Tibial nerve (tissue), 4 donors: ENCODE data around the gene LRP1. TPM values are rescaled to one million over a fixed set of nuclear protein-coding genes. Genes with fewer than 3 reads are reported as not detected.

ENCODE experiments used
- DNase-seq, 2 donors: peaks; one replicate each; pipeline ENCODE4 v3.0.0-alpha.2; 2019; ENCODE audit warnings: low spot score in 2 of 2
- H3K27ac ChIP-seq, 4 donors: fragments of 200-600 bp; sonication (generic) in 3 of 4; one replicate each; pipeline ENCODE4 v1.5.1; 2017 to 2019; ENCODE audit warnings: mild to moderate bottlenecking in 1 of 4
- H3K27me3 ChIP-seq, 2 donors: fragments of 200-600 bp; sonication (generic) in 1 of 2; one replicate each; pipeline versions ENCODE4 v1.5.1 to v1.6.0; 2017 to 2019
- H3K36me3 ChIP-seq, 3 donors: fragments of 200-600 bp; sonication (generic); one replicate each; pipeline ENCODE4 v1.5.1; 2018 to 2019
- H3K4me1 ChIP-seq, 4 donors: fragments of 200-600 bp; sonication (generic) in 3 of 4; one replicate each; pipeline ENCODE4 v1.5.1; 2017 to 2019
- H3K4me3 ChIP-seq, 4 donors: fragments of 200-600 bp; sonication (generic) in 3 of 4; one replicate each; pipeline ENCODE4 v1.5.1; 2017 to 2019; ENCODE audit warnings: mild to moderate bottlenecking in 1 of 4, moderate library complexity in 1 of 4
- H3K9me3 ChIP-seq, 4 donors: fragments of 200-600 bp; sonication (generic) in 3 of 4; one replicate each; pipeline ENCODE4 v1.5.1; 2017 to 2019
- CTCF ChIP-seq, 5 experiments: fragments of 200-600 bp in 3 of 5; fragments of 450-650 bp in 2 of 5; sonication (generic) in 3 of 5; IDR thresholded peaks; one replicate each; pipeline ENCODE4 v1.5.1; 2016 to 2019; ENCODE audit warnings: antibody characterized with exemption in 5 of 5, mild to moderate bottlenecking in 3 of 5, moderate library complexity in 2 of 5
- EP300 ChIP-seq, 2 donors: sonication (generic); formaldehyde crosslinking; IDR thresholded peaks; one replicate each; pipeline ENCODE4 v1.6.1; 2017; ENCODE audit warnings: antibody characterized with exemption in 2 of 2, mild to moderate bottlenecking in 1 of 2
- POLR2A ChIP-seq, 2 donors: fragments of 450-650 bp; IDR thresholded peaks; one replicate each; pipeline ENCODE4 v1.6.1; 2017; ENCODE audit warnings: antibody characterized with exemption in 2 of 2, mild to moderate bottlenecking in 2 of 2, moderate library complexity in 2 of 2
- WGBS, 2 donors: methylation state at CpG; one replicate each; pipeline ENCODE4 v1.1.5; 2018; 5-methylcytosine and 5-hydroxymethylcytosine counted together
- total RNA-seq, 4 donors: library from RNA; depleted of rRNA; stranded (reverse); fragments of >200 nt; gene quantifications; one replicate each; pipeline ENCODE4 v1.1.0, GENCODE V29; 2016

The LRP1 gene
- total RNA-seq, 4 donors from 2014 or later: 410 to 653 (median 527) TPM

- H3K36me3 ChIP-seq: peaks cover 0 to 95% (median 22%) of the 10 kb centered on the region in 3 donors
- DNase-seq: no peak
- no peaks in the 10 kb centered on the region for H3K9me3 ChIP-seq
- TF ChIP-seq POLR2A (IDR thresholded peaks at IDR 0.05) (no peak), CTCF (IDR thresholded peaks at IDR 0.05) (no peak), EP300 (IDR thresholded peaks at IDR 0.05) (no peak)
- no peaks in the 10 kb centered on the region for H3K27me3 ChIP-seq
- H3K4me3 ChIP-seq: no peak overlapping the region
- peak overlapping the region in 2 of 4 donors; percentile 24 to 99 for H3K27ac ChIP-seq
- WGBS, 2 donors: 72 to 83% methylated on average over 11 of the region's 11 CpGs
- H3K4me1 ChIP-seq: peaks cover 0 to 29% (median 7%) of the 10 kb centered on the region in 4 donors
Observed at GRCh38 chr12:57099047-57099714, 29.1 kb upstream of the LRP1 start.

DNA sequence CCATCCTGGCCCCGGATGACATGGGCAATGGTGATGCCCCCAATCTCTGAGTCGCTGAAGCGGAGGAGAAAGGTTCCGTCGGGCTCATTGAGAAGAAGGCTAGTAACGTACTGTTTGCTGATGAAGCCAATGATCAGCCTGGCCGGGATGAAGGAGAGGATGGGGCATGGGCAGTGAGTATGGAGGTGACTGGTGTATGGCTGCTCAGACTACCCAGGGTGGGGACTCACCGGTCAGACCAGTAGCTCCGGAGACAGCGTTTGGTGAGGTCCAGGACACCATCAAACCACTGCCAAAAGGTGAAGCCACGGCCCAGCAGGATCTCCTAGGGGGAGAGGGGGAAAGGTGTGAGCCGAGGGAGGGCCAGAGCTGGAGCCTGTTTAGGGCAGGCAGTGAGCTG lies 28.5 kb upstream of the LRP1 start:
- peak overlapping the region in 2 of 4 donors; percentile 24 to 37 for H3K27ac ChIP-seq
- 80 to 84% methylated on average over 12 of the region's 12 CpGs for WGBS, 2 donors
- TF ChIP-seq POLR2A (IDR thresholded peaks at IDR 0.05) (no peak), EP300 (IDR thresholded peaks at IDR 0.05) (no peak)
- H3K4me3 ChIP-seq: no peak overlapping the region
- H3K4me1 ChIP-seq: peaks cover 0 to 23% (median 2%) of the 10 kb centered on the region in 4 donors
- peaks cover 0 to 96% (median 26%) of the 10 kb centered on the region in 3 donors for H3K36me3 ChIP-seq
- H3K27me3 ChIP-seq: no peaks in the 10 kb centered on the region
- DNase-seq: no peak
- no peaks in the 10 kb centered on the region for H3K9me3 ChIP-seq

DNA sequence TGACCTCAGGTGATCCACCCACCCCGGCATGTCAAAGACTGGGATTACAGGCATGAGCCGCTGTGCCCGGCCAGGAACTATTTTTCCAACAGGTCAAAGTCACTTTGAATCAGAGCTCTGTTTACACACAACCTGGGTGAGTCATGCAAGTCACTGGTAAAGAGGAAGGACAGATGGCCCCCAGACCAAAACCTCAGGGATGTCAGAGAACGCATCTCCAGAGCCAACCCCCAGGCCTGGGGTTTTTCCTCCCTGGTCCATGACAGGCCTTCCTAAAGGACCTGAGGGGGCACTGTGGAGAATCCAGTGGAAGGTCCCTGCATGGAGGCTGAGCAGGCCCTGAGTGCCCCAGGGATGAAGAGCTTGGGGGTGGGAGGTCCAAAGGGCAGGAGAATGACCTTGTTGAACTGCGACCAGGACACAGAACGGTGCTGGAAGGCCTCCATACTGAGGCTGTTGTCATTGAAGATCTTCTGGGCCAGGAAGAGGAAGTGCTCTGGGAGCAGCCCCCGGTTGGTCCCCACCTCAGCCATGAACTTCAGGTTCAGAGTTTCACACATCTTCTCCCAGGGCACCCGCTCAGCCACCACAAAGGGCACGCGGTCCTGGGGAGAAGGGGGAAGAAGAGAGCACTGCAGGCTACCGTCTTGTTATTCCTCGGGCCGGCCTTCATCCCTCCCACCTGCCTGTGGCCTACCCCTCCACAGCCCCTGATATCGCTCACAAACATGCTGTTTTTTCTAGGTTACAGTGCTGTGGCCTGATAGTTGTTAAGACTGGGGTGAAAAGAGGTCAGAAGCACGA lies 26.2 kb upstream of the LRP1 start:
- Histone ChIP-seq H3K27ac (peak overlapping the region in 3 of 4 donors; percentile 6 to 57 (median 34)), H3K4me1 (peaks cover 0 to 15% (median 2%) of the 10 kb centered on the region in 4 donors), H3K4me3 (no peak overlapping the region), H3K9me3 (no peaks in the 10 kb centered on the region), H3K27me3 (no peaks in the 10 kb centered on the region), H3K36me3 (peaks cover 7 to 96% (median 34%) of the 10 kb centered on the region in 3 donors)
- DNase-seq: no peak
- no peak for TF ChIP-seq CTCF (IDR thresholded peaks at IDR 0.05)
- no peak for TF ChIP-seq POLR2A (IDR thresholded peaks at IDR 0.05)
- no peak for TF ChIP-seq EP300 (IDR thresholded peaks at IDR 0.05)
- WGBS, 2 donors: 59 to 65% methylated on average over 15 of the region's 15 CpGs

GRCh38 chr12:57103856-57104255 lies 24.4 kb upstream of the LRP1 start:
- no peaks in the 10 kb centered on the region for H3K9me3 ChIP-seq
- no peak for DNase-seq
- no peak overlapping the region for H3K4me3 ChIP-seq
- H3K27me3 ChIP-seq: no peaks in the 10 kb centered on the region
- WGBS, 2 donors: 88 to 93% methylated on average over 7 of the region's 7 CpGs
- H3K27ac ChIP-seq: no peak overlapping the region
- no peak for TF ChIP-seq EP300 (IDR thresholded peaks at IDR 0.05)
- peaks cover 7 to 92% (median 34%) of the 10 kb centered on the region in 3 donors for H3K36me3 ChIP-seq
- peaks cover 0 to 32% (median 17%) of the 10 kb centered on the region in 4 donors for H3K4me1 ChIP-seq

DNA sequence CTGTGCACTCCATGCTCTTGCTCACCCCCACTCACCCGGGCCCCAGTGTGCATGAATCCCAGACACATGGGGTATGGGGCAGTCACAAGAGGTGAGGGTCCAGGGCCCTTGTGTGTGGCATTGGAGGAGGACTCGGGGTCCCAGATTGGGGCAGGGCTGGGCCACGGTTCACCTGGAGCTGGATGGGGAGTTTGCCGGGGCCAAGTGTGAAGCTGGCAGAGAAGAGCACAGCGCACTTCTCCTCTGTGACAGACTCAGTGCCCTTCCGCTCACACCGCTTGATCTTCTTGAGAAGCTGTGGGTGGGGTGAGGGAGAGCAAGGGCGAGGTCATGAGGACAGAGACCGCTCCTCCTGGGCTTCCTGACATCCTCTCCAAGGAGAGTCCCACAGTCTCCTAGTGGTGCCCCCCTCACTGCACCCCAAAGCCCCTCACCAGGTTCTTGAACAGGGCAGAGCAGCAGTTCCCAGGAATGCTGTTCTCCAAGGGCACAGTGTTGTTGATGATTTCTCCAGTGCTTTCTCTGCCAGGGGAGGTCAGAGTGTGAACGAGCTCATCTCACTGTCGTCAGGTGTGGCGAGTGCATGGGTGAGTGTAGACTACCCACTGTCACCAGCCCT lies 23.9 kb upstream of the LRP1 start:
- Histone ChIP-seq H3K4me3 (no peak overlapping the region), H3K27ac (no peak overlapping the region), H3K4me1 (peaks cover 0 to 38% (median 23%) of the 10 kb centered on the region in 4 donors), H3K27me3 (no peaks in the 10 kb centered on the region), H3K36me3 (peaks cover 7 to 87% (median 31%) of the 10 kb centered on the region in 3 donors), H3K9me3 (no peaks in the 10 kb centered on the region)
- 90 to 94% methylated on average over 12 of the region's 12 CpGs for WGBS, 2 donors
- TF ChIP-seq EP300 (IDR thresholded peaks at IDR 0.05) (no peak), POLR2A (IDR thresholded peaks at IDR 0.05) (no peak), CTCF (IDR thresholded peaks at IDR 0.05) (no peak)
- DNase-seq: no peak
